Right lobe of liver (tissue), 6 donors: ENCODE results near the gene FAM237A. TPM values are rescaled to one million over a fixed set of nuclear protein-coding genes. Genes with fewer than 3 reads are reported as not detected.
A peak's percentile ranks its signal among the peaks of the same experiment; 100 is the strongest.

Source experiments
- ATAC-seq, 4 donors: fragments of 200-7000 bp; cut with Tn5 transposase; one replicate each; pipeline ENCODE4 v1.9.1; 2020; ENCODE audit warnings: mild to moderate bottlenecking in 4 of 4, moderate library complexity in 4 of 4
- DNase-seq, 3 donors: peaks; one replicate each; pipeline ENCODE4 v3.0.0-alpha.2; 2020
- H3K27ac ChIP-seq, 3 donors: fragments of 200-600 bp; one replicate each; pipeline ENCODE4 v1.8.0; 2022
- H3K27me3 ChIP-seq, 2 donors: fragments of 200-600 bp; one replicate each; pipeline ENCODE4 v1.8.0; 2022
- H3K36me3 ChIP-seq, 4 donors: fragments of 200-600 bp; sonication (generic) in 1 of 4; one replicate each; pipeline versions ENCODE4 v1.5.1 to v1.8.0; 2017 to 2022; ENCODE audit warnings: control low read depth in 1 of 4
- H3K4me1 ChIP-seq, 4 donors: fragments of 200-600 bp; sonication (generic) in 1 of 4; one replicate each; pipeline versions ENCODE4 v1.5.1 to v1.8.0; 2017 to 2022; ENCODE audit warnings: control low read depth in 1 of 4
- H3K4me3 ChIP-seq, 3 donors: fragments of 200-600 bp; one replicate each; pipeline ENCODE4 v1.8.0; 2022
- H3K9me3 ChIP-seq, 4 donors: fragments of 200-600 bp; sonication (generic) in 1 of 4; one replicate each; pipeline versions ENCODE4 v1.5.1 to v1.8.0; 2017 to 2022; ENCODE audit warnings: control low read depth in 1 of 4
- CTCF ChIP-seq, 4 donors: fragments of 200-600 bp in 3 of 4; fragments of 450-650 bp in 1 of 4; IDR thresholded peaks; one replicate each; pipeline versions ENCODE4 v1.5.1 to v1.8.0; 2016 to 2022; ENCODE audit warnings: antibody characterized with exemption in 4 of 4, mild to moderate bottlenecking in 2 of 4
- POLR2A ChIP-seq: fragments of 450-650 bp; IDR thresholded peaks from one replicate; pipeline ENCODE4 v1.6.1; 2017; ENCODE audit warnings: antibody characterized with exemption, mild to moderate bottlenecking
- WGBS: methylation state at CpG from one replicate; pipeline ENCODE4 v1.1.6; 2018; ENCODE audit warnings: low coverage, low lambda C conversion rate; ENCODE audit not compliant: insufficient coverage; ENCODE audit errors: missing lambda C conversion rate; 5-methylcytosine and 5-hydroxymethylcytosine counted together
- intact Hi-C, 2 donors: fragments of 100-400 bp; cut with DNase I; formaldehyde crosslinking; loops; one replicate each; pipeline versions ENCODE4 v1.11.2 to v1.14.1; 2022
- long read RNA-seq: library from polyadenylated mRNA; unstranded; transcript quantifications from one replicate; pipeline ENCODE4 v2.0.0, GENCODE V29; 2019
- total RNA-seq, 6 experiments: library from RNA; depleted of rRNA in 2 of 6; stranded (reverse); fragments of >200 nt in 2 of 6; fragmentation: NEBNext Ultra II Directional in 3 of 6; extraction: Animal tissue kit (Norgen Biotek cat#: 25700) in 3 of 6; gene quantifications; one replicate each; pipeline versions ENCODE4 v1.1.0 to v1.2.4, GENCODE V29; 2016 to 2023
- donor health status: DM: no; HTN: yes; CAD: no.
- donor health status: DM: no; HTN: no; CAD: no.
- donor health status: DM: no; HTN: no; CAD: no.
- donor health status: DM: no; HTN: yes; CAD: no.
- donor health status: DM: no; HTN: yes; CAD: no.

Gene FAM237A
- total RNA-seq = not detected
- long read RNA-seq = 0 reads

- no peaks in the 10 kb centered on the region for H3K4me1 ChIP-seq
- H3K9me3 ChIP-seq = no peaks in the 10 kb centered on the region
- intact Hi-C loops = no loop called here
- DNase-seq (peak in 2 of 3 donors; percentile 47 to 53), ATAC-seq (peak in 3 of 4 donors; percentile 46 to 68 (median 67))
- H3K27me3 ChIP-seq = no peaks in the 10 kb centered on the region
- no peak for TF ChIP-seq POLR2A
- no peak for TF ChIP-seq CTCF (IDR thresholded peaks at IDR 0.05)
- no peak within 1 kb of the TSS for H3K27ac ChIP-seq
- no peak within 1 kb of the TSS for H3K4me3 ChIP-seq
- WGBS = 7% methylated on average over 22 of the region's 56 CpGs
- H3K36me3 ChIP-seq = no peaks in the 10 kb centered on the region
Observed at GRCh38 chr2:206642075-206643025, at the start of gene FAM237A. FAM237A (plus strand) TSS chr2:206642487; CDS start chr2:206644237, 1,750 bp downstream.

DNA sequence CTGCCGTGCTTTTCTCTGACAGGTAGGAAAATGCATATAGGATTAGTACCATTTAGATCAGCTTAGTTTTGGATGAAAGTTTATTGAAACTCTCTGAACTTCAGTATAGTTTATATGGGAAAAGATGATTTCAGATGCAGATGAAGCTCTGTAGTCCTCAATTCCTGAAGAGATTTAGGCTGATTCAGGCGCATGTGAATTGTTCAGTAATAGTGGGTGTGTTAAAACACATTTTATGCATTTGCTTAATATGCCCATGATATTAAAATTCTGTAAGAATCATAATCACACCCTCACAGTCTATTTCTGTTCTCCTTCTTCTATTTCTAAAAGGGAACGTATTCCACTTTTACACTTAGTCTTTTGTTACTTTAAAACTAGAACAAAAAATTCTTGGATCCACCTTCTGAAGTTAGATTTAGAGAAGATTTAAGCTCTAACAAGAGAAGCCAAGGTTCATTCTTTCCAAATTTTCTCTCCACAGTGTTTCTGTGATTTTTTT lies 44.5 kb upstream of the FAM237A start:
- no peaks in the 10 kb centered on the region for H3K4me1 ChIP-seq
- no peaks in the 10 kb centered on the region for H3K27me3 ChIP-seq
- ATAC-seq (no peak), DNase-seq (no peak)
- H3K9me3 ChIP-seq = no peaks in the 10 kb centered on the region
- TF ChIP-seq CTCF (IDR thresholded peaks at IDR 0.05) (no peak), POLR2A (no peak)
- intact Hi-C loops = no loop called here
- H3K4me3 ChIP-seq = no peak overlapping the region
- no peak overlapping the region for H3K27ac ChIP-seq
- 74% methylated on average over 3 of the region's 3 CpGs for WGBS
- H3K36me3 ChIP-seq = no peaks in the 10 kb centered on the region

DNA sequence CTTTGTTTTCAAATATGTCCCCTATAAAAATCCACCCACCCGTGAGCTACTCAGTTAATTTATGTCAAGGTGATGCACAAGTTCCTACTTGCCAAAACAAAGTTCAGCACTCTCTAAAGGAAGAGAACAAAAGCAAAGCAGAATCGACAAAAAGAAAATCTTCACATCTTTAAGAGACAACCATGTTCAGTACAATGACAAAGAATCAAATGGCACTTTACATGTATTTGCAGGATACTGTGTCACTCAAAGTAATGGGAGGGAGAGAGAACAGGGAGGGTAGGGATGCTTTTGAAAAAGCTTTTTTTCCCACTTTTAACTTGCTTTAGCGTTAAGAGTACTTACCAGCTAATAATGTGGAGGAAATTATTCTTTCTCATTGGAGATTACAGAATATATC lies 39.0 kb upstream of the FAM237A start:
- ATAC-seq (no peak), DNase-seq (no peak)
- no peaks in the 10 kb centered on the region for H3K27me3 ChIP-seq
- H3K36me3 ChIP-seq = no peaks in the 10 kb centered on the region
- H3K9me3 ChIP-seq = no peaks in the 10 kb centered on the region
- no peak overlapping the region for H3K27ac ChIP-seq
- TF ChIP-seq CTCF (IDR thresholded peaks at IDR 0.05) (no peak), POLR2A (no peak)
- WGBS = 62% methylated on average over 3 of the region's 3 CpGs
- H3K4me1 ChIP-seq = no peaks in the 10 kb centered on the region
- no peak overlapping the region for H3K4me3 ChIP-seq
- intact Hi-C loops = no loop called here

GRCh38 chr2:206610451-206610850 lies 31.8 kb upstream of the FAM237A start:
- H3K27ac ChIP-seq = no peak overlapping the region
- H3K27me3 ChIP-seq = no peaks in the 10 kb centered on the region
- no peak for DNase-seq
- H3K4me1 ChIP-seq = no peaks in the 10 kb centered on the region
- no peaks in the 10 kb centered on the region for H3K36me3 ChIP-seq
- no peak overlapping the region for H3K4me3 ChIP-seq
- no peaks in the 10 kb centered on the region for H3K9me3 ChIP-seq
- intact Hi-C loops = no loop called here
- no peak for TF ChIP-seq CTCF (IDR thresholded peaks at IDR 0.05)
- TF ChIP-seq POLR2A = no peak
- ATAC-seq = peak in 2 of 4 donors; percentile 22 to 60
- 28% methylated on average over 1 of the region's 1 CpG for WGBS
